ENCODE measurements around the gene SKI.
A peak's percentile ranks its signal among the peaks of the same experiment; 100 is the strongest.

Gene SKI

DNA sequence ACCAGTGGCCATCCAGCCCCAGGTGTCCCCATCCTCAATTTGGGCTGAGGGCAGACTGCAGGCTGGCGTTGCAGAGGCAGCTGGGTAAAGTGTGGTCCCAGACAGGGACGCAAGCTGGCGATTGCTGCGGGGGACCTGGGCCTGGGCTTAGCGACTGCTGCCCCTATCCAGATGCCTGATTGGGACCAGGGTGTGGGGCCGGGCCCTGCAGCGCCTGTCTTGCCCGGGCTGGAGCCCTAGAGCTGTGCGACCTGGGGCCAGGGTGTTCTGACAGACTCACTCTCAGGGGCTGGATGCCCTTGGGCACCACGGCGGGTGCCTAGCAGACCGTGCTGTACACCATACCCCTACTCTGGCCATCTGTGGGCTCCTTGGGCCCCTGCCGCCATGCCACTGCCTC lies 17.3 kb upstream of the SKI start:
- no peak for DNase-seq

DNA sequence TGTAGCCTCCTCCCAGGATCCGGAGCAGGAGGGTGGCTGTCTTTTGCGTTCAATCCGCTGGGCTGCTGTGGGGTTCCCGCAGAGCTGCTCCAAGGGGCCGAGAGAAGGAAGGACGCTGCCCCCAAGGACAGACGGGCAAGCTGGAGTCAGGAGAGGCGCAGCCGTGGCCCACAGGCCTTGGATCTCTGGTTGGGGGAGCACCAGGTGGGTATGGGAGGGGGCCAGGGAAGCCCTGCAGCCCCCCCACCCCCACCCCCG lies 15.9 kb upstream of the SKI start:
- DNase-seq = no peak

DNA sequence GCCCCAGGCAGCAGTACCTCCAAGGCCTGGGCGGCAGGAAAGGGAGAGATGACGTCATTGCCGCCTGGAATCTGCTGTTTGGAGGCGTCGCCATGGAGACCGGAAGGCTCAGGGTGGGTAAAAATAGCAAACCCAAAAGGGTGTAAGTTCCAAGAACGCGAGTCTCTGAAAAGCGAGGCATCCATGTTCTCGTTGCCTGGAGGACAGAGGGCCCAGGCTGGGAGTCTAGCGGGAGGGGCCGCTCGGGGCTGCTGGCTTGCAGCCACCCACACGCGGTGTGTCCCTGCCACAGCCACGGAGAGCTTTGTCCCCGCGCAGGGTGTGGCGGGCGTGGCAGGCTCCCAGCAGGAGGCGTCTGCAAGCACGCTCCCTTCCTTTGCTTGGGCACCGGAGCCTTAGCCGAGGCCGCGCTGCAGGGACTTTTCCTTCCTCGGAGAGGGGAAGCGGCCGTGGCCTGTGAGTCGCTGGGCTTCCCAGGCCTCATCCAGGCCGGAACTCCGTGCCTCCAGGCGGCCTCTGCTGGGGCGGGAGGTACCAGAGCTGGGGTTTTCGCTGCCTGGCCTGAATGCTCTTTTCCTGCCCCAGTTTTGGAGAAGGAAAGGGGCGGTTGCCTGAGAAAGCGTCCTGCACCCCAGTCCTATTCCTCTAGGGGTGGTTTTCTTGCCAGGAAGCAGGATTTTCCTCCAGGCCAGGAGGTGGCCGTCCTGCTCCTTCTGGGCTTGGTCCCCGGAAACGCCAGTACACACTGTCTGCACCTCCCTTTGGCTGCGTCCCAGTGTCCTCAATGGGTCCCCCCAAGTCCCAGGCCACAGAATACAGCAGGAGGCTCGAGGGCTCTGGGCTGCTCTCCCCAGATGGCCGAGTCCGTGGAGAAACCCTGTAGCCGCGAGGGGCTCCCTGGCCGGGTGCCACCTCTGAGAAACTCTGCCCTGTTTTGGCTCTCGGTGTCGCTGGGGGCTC lies 15.3 kb upstream of the SKI start:
- no peak for DNase-seq

DNA sequence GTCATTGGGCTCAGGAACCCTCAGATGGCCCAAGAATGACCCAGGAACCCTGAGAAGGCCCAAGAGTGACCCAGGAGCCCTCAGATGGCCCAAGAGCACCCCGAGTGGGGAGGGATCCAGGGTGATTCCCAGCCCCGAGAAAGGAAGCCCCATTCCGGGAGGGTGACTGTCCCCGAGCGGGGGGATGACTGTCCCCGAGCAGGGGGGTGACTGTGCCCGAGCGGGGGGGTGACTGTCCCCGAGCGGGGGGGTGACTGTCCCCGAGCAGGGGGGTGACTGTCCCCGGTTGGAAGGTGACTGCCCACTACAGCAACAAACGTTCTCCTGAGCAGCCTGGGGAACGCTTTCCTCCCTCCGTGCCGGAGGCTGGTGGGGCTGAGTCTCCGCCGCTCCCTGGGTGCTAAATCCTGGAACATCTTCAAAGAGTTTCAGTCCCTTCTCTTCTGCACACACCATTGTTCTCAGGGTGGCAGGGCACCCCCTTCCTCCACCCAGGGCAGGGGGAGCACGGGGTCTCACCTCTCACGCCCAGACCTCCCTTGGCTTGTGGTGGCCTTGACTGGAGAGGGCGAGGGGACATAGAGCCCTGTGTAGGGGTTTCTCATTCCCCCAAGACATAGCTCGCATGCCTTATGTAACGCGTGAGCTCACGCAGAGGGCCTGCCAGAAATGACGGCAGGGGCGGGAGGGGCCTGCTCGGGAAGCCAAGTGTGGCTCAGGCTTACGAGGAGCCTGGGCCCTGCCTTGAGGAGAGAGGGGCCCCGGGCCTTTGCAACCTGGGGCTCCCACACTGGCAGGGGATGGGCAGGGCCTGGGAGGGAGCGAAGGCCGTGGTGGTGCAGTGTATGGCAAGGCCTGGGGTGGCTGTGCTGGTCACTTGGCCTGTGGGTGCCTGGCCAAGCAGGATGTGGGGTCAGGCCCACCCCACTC lies 14.3 kb upstream of the SKI start:
- no peak for DNase-seq

DNA sequence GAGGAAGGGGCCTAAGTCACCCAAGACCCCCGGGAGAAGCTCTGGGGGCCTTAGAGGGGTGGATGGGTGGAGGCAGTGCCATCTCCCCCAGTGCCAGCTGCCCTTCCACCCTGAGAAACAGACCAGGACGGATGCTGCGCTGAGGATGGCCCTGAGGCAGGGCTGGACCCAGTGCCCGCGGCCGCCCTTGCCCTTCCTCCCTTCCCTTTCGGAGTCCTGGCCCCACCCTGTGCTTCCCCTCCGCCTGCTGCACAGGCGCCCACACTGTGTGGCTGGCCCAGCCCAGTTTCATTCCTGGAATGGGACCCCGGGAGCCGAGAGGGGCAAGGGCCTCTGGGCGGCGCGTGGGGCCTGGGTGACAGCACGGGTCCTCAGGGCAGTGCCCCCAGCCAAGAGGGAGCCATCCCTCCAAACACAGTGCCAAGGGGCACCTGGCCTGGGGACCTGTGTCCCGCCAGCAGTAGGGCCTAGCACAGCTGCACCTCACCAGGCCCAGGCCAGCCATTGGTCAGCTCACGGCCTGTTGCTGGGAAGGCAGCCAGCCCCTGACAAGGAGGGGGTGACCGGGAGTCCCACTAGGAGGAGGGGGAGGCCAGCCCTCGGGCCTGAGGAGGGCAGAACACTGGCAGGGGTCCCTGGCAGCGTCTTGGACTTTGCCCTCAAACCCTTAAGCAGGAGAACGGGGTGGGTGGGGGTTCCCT lies 13.4 kb upstream of the SKI start:
- DNase-seq = no peak

DNA sequence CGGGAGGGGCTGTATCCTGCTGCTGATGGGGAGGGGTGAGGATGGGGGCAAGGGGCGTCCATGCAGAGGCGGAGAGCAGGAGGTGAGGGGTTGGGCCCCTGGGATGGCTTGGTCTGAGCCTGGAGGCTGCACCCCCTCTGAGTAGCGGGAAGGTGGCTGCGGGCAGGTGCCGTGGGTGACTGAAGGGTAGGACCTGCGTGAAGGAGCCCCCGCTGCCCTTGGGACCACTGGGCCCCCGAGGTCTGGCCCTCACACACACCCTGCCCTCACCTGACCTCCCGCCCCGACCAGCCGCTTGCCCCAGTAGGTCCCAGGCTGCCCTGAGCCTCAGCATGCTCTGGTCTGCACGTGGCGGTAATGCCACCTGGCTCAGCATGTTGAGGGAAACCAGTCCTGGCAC lies 12.8 kb upstream of the SKI start:
- no peak for DNase-seq

DNA sequence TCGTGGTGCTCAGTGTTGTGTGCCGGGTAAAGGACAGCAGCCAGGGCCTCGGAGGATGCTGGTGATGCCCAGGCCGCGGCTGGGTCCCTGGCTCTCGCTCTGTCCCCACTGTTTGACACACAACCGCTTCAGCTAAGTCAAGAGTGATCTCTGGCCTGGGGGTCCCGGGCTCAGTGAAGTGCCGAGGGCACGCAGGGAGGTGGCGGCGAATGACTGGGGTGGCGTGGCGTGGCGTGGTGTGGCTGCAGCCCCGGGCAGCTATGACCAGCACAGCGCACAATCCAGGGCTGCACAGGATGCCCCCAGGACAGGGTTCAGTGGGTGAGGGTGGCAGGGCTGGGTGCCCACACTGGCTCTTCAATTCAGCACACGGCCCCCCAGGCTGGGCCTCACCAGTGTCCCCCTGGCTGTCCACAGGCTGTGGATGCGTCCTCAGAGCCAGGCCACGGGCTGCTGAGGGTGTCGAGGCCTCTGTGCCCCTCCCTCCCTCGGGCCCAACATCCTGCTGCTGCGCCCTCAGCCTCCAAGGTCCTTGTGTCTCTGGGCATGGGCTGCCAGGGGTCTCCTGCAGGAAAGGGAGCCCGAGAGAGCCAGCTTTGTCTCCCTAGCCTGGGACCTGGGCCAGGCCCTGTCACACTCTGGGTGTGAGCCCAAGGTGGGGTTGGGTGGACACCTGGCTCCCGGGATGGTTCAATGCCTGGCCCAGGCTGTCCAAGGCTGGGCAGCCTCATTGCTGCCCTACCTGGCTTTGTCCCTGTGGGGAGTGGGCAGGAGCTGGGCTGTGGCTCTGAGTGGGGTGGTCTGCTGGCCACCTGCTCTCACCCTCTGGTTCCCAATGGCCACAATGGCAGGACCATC lies 12.0 kb upstream of the SKI start:
- DNase-seq = no peak

DNA sequence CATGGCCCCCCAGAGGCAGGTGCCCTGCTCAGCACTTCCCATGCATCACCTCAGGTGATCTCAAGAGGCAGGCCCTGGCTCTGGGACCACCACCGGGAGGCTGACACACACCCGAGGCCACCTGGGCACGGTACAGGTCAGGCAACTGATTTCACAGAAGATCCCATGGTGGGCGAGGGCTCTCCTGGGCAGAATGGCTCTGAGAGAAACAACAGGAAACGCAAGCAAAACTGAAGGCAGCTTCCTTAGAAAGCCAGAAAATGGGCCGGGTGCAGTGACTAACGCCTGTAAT lies 11.4 kb upstream of the SKI start:
- DNase-seq = no peak

DNA sequence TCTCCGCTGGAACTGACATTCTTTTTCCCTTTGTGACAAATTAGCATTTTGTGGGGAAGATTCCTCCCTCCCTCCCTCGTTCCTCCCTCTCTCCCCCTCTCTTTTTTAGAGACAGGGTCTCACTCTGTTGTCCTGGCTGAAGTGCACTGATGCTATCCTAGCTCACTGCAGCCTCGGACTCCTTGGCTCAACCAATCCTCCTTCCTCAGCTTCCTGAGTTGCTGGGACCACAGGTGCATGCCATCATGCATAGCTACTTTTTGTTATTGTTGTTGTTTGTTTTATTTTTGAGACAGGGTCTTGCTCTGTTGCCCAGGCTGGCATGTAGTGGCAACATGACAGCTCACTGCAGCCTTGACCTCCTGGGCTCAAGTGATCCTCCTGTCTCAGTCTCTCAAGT lies 6.8 kb upstream of the SKI start:
- DNase-seq = no peak

DNA sequence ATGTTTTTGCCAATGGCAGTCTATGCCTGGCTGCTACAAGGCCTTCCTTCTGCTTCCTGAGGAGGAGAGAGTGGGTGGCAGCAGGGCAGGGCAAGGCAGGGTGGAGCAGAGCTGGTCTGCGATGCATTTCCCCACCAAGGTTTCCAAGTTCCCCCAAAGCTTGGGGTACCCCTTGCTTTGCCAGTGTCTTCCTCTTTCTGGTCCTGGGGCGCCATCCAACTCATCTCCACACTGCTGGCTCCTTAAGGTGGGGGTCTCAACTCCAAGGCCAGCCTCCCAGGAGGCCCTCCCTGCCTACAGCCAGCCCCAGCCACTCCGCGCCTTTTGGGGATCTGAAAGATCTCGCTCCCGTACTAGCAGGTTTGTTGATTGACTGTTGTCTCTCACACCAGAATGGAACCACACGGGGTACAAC lies 3.9 kb upstream of the SKI start:
- no peak for DNase-seq

DNA sequence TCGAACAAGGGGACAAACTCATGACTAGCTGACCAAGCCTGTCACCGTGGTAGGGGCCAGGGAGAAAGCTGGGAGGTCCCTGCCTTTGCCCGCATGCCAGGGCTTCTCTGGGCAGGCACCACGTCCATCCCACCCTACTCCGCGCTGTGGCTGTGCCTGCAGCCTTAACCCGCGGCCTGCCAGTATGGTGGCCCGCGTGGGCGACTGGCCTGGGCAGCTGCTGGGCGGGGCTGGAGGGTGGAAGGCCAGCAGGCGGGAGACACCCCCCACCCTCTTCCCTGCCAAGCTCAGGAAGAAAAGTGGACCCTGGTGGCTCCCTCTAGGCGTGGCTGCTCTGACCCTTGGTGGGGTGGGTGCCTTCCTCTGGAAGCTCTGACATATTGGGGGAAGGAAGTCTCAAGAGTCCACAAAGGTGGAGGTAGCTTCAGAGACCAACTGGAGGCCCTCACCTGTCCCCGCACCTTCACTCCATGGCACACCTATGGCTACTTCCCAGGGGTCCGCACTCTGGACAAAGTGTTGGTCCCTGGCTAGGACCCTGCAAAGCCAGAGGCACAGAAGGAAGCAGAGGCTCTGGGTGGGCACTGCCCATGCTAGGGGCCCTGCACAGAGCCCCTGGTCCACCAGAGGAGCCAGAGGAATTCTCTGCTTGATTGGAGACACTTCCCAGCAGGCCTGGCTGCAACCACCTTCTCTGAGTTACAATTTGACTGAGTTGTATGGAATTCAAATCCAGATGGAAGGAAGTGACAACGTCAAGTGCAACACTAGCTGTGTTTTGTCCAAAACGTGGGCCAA lies 3.3 kb upstream of the SKI start:
- DNase-seq = no peak

DNA sequence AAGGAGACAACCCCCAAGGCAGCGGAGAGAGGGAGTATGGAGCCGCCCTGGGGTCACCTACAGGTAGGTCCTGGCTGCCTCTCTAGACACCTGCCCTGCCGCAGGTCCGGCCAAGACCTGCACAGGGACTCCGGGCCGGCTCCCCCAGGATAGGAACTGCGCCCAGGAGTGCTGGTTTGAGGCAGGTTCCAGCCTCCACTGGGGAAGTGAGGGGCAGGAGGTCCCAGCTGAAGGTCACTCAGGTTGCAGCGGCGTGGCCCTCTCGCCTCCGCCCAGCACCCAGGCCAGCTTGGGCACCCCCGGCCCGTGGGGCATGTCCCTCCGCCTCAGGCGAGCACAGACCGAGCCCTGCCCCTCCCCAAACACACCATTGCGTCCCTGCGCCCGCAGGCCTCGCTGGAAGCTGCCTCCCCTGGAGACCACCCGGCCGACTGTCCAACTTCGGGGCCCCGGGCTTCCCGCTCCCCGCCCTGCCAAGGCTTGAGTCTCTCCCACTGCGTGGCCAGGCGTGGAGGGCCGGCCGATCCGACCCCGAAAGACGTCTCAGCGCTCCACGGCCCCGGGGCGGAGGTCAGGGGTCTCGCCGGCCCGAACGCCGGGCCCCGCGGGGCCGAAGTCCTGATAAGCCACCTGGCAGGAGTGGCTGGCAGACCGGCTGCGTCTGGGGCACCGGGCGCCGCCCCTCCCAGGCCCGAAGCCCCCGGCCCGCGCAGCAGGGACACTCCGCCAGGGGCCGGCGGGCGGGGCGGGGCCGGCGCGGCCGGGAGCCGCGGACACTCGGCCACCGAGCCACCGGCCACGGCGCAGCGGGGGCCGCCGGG lies 1.4 kb upstream of the SKI start:
- no peak for DNase-seq

DNA sequence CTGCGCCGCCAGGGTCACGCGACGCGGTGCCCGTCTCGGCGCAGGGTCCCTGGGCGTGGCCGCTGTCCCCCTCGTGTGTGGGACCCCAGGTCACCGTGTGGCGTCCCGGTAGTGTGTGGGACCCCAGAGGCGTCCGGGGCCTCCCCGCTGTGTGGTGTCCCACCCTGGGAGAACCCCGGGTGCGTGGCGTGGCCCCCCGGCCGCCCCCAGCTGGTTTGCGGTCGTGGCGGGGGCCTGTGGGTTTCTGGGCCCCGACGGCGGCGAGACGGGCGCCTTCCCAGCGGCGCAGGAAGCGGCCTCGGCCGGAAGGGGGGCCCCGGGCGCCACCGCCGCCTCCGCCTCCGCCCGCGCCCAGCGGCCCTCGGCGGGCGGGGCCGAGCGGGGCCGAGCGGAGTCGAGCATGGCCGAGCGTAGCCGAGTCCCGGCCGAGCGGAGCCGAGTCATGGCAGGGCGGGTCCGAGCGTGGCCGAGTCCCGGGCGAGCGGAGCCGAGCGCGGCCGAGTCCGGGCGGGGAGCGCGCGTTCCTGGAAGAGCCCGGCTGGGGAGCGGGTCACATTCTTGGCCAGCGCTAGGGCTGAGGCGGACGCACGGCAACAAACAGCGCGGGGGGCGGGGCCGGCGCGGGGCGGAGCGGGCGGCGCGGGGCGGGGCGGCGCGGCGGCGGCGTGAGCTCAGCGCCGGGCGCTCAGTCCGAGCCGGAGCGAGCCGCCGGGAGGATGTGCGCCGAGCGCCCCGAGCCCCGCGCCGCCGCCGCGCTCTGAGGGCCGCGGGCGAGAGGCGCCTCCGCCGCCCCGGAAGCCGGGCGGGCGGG lies 568 bp upstream of the SKI start:
- peak; percentile 80 for DNase-seq

DNA sequence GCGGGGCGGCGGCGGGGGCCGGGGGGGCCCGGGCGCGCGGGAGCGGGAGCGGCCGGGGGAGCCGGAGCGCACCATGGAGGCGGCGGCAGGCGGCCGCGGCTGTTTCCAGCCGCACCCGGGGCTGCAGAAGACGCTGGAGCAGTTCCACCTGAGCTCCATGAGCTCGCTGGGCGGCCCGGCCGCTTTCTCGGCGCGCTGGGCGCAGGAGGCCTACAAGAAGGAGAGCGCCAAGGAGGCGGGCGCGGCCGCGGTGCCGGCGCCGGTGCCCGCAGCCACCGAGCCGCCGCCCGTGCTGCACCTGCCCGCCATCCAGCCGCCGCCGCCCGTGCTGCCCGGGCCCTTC lies 546 bp downstream of the SKI start:
- DNase-seq = no peak

DNA sequence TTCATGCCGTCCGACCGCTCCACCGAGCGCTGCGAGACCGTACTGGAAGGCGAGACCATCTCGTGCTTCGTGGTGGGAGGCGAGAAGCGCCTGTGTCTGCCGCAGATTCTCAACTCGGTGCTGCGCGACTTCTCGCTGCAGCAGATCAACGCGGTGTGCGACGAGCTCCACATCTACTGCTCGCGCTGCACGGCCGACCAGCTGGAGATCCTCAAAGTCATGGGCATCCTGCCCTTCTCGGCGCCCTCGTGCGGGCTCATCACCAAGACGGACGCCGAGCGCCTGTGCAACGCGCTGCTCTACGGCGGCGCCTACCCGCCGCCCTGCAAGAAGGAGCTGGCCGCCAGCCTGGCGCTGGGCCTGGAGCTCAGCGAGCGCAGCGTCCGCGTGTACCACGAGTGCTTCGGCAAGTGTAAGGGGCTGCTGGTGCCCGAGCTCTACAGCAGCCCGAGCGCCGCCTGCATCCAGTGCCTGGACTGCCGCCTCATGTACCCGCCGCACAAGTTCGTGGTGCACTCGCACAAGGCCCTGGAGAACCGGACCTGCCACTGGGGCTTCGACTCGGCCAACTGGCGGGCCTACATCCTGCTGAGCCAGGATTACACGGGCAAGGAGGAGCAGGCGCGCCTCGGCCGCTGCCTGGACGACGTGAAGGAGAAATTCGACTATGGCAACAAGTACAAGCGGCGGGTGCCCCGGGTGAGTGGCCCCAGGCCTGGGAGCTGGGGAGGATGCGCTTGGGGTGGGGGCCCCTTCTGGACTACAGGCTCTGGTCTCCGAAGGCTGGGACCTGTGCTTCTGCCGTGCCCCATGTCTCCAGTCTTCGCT lies 1.1 kb downstream of the SKI start:
- DNase-seq = no peak

DNA sequence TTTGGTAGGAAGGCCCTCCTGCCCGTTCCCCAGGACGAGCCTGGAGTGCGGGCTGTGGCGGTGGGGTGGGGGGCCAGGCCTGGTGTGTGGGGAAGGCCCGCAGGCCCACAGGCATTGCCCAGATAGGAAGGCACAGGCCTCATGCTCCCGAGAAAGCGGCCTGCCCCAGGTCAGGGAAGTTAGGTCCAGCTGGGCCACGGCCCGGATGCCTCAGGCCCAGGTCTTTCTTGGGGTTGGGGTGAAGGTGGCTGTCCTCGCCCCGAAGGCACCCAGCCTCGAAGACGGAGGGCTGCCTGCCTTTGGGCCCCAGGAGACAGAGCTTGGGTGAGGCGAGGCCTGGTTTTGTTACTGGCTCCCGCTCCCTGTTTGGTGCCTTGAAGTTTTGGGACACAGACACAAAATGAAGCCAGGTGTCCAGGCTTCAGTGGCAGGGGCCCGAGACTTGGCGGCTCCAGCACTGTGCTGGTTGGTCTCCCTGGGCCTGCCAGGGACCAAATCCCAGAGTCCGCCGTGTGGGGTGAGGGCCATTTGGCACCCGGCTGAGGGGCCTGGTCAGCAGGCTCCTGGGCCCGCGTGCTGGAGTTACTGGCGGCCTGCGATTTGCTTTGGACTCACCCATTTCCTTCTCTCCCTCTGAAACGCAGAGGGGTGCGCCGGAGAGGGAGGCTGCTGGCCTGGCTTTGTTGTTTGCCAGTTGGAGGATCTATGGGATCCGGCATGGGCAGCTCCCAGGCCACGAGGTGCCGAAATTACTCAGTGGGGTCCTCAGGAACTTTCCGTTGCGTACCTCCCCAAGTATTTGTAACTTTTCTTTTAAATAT lies 2.0 kb downstream of the SKI start:
- no peak for DNase-seq

DNA sequence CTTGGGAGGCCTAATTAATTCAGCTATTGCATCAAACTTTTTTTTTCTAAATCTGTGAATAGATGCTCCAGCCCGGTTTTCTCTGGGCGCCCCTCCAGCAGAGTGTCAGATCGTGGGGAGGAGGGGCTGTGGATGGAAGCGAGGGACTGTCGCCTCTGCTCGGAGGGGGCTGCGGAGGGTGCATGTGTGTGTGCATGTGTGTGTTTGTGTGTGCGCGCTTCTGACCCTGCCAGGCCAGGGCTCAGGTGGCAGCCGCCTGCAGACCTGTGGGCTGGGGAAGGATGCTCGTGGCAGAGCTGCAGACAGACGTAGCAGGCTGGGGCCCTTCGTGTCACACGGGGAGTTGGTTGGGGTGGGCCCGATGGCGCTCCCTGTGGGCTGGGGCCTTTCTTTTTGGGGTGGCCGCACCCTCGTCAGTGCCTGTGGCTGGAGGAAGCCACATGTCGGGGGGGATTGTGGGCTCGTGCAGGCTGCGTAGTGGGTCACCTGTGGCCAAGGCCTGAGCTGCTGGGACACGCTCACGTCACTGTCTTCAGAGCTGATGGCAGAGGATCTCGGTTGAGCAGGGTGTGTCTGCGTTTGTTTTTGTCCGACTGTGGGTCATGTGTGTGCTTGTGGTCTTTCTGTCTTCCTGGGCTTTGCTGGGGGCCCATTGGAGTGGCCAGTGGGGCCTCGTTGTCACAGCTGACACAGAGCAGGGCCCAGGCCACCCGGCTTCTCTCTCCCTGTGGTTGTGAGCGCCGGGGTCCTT lies 2.8 kb downstream of the SKI start:
- no peak for DNase-seq
